ENCODE measurements around the gene TEX36. TPM values are rescaled to one million over a fixed set of nuclear protein-coding genes. Genes with fewer than 3 reads are reported as not detected.
"Not testable (repeated sequence)": the region's sequence is repeated elsewhere in the genome, so short reads cannot be mapped to it uniquely, and the experiment has no call there.

The TEX36 gene
- total RNA-seq, 1 donor from 2014 or later, result not detected

GRCh38 chr10:125692601-125693523 lies 9.9 kb upstream of the TEX36 start:
- no peak for DNase-seq (ENCODE audit: low read depth, low spot score)

DNA sequence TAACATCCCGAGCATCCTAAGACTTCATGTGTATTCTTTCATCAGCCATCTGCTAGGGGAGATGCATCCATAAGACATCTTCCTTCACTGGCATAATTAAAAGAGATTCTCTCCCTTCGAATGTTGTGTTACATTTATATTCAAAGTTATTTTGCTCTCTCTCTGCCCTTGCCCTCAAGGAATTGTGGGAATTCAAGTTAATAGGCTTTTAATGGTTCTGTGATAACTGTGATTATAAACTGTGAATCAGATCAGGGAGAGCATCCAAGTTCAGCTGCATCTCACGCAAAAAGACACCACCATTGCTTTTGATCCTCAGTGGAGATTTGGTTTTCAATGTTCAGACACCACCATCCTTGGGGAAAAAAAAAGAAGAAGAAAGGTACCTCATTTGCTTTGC lies 9.2 kb upstream of the TEX36 start:
- DNase-seq (ENCODE audit: low read depth, low spot score), result no peak

DNA sequence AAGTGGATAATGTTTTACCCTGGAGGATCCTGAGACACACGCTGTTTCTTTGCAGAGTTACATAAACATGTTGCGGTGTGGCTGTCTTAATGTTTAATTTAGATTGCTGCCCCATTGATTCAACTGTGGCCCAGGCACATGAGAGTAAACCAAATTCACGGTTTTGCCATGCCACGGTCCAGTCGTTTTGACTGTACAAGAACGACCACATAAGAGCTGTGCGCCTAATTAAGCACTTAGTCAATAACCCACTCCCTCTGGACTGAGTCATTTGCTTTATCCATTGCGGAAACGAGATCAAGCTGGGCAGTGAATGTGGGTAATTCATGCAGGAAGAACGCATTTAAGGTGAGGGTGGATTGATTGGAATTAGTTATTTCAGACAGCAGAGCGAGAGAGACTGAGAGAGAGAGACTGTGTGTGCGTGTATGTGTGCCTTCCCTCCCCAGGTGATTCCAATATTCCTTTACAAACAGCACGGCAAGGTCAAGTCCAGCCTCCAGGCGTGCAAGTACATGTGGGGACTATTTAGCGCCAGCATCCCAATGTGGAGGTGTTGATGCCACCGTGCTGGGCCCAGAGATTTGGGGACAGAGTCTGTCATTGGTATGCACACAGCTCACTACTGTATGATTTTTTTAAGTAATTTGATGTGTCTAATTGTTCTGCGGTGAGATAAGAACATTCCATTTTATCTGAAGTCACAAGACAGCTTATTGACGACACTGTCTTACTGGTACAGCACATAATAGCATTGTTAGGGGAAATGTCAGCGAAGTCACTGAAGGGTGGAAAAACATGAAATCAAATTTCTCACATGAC lies 8.4 kb upstream of the TEX36 start:
- DNase-seq (ENCODE audit: low read depth, low spot score), result no peak

DNA sequence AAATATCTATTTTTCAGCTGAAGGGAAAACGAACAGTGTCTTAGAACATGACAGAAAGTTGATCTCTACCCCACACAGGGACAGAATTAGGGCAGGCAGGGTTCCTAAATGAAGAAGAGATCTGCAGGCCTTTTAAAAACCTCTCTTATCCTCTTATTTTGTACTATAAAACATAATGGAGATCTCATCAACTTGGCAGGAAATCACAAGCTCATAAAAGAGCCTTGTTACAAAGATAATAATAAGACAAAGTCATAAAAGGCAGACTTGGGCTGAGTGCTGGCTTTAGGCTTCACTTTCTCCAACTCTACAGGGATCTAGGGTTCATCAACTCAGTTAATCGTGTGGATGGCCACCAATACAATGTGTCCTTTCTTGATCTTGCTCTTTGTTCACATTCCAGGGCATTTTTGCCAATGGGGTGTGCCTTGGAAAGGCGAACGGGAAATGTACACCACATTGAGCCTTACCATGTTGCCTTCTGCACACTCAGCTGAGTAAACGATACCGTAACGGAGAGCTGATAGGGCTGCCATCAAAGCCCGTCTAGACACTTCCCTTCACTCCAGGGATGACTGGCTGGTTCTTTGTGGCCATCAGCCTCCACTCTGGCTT lies 7.1 kb upstream of the TEX36 start:
- no peak for DNase-seq (ENCODE audit: low read depth, low spot score)

GRCh38 chr10:125687507-125688185 lies 4.7 kb upstream of the TEX36 start:
- no peak for DNase-seq (ENCODE audit: low read depth, low spot score)

DNA sequence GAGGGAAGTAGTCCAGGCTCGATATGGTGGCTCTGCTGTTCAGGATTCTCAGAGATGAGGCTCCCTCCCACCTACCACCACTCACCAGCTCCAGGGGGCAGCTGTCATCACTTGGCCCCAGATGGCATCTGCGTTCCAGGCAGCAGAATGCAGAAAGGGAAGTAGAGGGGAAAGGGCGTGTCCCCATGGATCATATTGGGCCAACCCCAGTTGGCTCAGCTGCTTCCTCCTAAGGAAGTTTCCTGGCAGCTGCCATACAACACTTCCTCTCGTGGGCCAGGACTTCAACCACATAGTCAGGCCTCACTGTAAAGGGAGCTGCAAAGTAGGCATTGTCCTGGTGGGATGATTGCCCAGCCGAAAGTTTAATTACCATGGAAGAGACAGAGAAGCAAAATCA lies 1.6 kb upstream of the TEX36 start:
- DNase-seq (ENCODE audit: low read depth, low spot score), result no peak

DNA sequence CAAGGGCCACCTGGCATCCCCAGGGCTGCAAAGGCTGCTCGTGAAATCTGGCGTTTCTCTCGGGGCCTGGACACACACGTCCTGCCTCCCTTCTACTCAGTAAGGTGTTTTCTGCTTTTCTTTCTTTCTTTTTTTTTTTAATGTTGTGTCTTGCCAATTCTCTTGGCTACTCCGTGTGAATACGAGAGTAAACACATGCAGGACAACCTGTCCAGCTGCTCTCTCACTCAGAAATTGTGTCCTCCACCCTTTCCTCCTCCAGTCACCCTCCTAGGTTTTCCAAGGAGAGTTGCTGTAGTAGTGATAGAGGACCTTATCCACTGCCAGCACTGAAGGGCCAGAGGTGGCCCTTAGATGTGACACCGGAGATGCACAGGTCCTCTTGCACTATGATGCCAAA lies 858 bp upstream of the TEX36 start:
- DNase-seq (ENCODE audit: low read depth, low spot score), result no peak

- DNase-seq (ENCODE audit: low read depth, low spot score), result no peak
These were observed 3.5 kb downstream of the TEX36 start for GRCh38 chr10:125679436-125679835.

- DNase-seq (ENCODE audit: low read depth, low spot score), result no peak
These were observed 10.1 kb downstream of the TEX36 start for GRCh38 chr10:125672884-125673283.

DNA sequence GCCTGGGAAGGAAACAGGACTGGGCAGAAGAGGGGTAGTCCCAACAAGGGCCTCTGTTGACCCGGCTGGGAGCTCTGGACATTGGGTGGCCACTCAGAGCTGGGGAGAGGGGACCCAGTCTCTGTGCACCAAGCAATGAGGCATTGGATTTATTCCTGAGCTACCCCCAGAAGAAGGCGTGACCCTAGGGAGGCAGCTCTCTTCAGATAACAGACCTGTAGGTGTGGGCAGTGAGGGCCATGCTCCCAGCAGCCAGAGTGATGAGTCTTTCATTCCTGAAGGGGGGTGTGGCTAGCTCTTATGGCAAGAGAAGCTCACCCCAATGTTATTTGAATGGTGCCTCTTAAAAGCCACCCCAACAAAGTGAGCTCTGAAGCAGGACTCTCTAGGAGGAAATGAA lies 20.4 kb downstream of the TEX36 start:
- no peak for DNase-seq (ENCODE audit: low read depth, low spot score)

DNA sequence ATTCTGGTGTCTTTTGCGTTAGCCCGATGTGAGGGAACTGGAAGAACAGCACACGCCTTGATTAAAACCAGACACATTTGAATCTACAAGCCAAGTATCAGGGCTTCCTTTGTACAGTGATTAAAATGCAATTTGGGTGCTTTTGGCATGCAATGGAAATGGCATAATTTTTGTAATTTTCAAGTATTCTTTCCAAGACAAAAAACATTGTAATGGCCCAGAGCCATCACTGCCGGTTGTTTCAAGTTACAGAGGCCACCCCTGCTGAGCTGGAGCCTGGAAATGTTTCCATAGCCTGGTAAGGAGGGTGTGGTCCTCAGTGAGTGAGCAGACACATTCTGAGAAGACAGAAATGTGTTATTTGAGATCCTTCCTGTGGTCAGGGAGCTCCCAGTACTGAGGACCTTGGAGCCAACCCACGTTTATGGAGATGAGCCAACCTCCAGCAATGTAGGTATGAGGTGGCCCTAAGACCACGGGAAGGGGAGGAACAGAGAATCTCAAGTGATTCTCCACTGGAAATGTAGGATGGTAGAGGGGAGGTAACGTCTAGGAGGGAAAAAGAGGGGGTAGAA lies 20.9 kb downstream of the TEX36 start:
- no peak for DNase-seq (ENCODE audit: low read depth, low spot score)

DNA sequence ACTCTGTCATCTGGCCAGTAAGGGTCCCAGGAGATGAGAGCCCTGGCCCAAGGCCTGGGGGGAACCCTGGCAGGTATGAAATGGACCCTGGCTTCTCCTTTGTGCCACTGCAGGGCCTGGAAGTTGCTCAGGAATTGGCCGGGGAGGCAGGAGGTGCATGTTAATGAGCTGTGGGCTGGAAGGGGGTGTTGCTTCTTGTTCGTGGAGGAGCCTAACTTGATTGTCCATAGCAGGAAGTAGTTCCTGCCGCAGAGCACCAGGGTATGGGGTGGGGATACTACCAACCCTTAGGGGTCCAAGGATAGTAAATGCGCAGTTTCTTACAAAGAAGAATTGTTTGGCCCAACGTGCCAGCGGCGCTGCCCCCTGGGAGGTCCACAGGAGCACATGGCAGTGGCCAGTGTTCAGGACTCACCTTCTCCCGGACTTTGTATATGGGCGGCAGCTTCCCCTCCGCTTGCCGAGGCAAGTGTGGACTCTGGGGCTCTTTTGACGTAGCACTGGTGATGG lies 21.5 kb downstream of the TEX36 start:
- no peak for DNase-seq (ENCODE audit: low read depth, low spot score)

GRCh38 chr10:125659071-125659470 lies 23.9 kb downstream of the TEX36 start:
- no peak for DNase-seq (ENCODE audit: low read depth, low spot score)

GRCh38 chr10:125656523-125656922 lies 26.4 kb downstream of the TEX36 start:
- DNase-seq (ENCODE audit: low read depth, low spot score), result no peak

GRCh38 chr10:125653113-125653512 lies 29.9 kb downstream of the TEX36 start:
- DNase-seq (ENCODE audit: low read depth, low spot score), result not testable (repeated sequence)

GRCh38 chr10:125646311-125646710 lies 36.7 kb downstream of the TEX36 start:
- DNase-seq (ENCODE audit: low read depth, low spot score), result no peak

DNA sequence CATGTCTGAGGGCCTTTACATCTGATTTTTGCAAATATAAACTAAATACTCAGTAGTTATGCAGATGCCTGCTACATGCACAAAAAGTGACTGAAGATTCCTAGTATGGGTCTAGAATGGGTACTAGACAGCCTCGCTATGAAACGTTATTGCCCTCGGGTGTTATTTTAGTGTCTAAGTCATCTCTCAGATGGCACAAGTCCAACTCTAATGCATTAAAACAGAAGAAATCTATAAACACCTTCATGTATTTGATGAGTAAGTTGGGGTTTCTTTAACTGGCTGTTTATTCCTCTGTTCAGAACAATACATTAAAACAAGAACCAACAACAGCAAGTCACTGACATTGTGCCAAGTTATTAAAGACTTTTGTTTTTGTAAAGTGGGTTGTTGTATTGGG lies 41.6 kb downstream of the TEX36 start:
- DNase-seq (ENCODE audit: low read depth, low spot score), result no peak

GRCh38 chr10:125640653-125641052 lies 42.3 kb downstream of the TEX36 start:
- no peak for DNase-seq (ENCODE audit: low read depth, low spot score)

GRCh38 chr10:125639846-125640245 lies 43.1 kb downstream of the TEX36 start:
- no peak for DNase-seq (ENCODE audit: low read depth, low spot score)

GRCh38 chr10:125638555-125638954 lies 44.4 kb downstream of the TEX36 start:
- DNase-seq (ENCODE audit: low read depth, low spot score), result no peak

DNA sequence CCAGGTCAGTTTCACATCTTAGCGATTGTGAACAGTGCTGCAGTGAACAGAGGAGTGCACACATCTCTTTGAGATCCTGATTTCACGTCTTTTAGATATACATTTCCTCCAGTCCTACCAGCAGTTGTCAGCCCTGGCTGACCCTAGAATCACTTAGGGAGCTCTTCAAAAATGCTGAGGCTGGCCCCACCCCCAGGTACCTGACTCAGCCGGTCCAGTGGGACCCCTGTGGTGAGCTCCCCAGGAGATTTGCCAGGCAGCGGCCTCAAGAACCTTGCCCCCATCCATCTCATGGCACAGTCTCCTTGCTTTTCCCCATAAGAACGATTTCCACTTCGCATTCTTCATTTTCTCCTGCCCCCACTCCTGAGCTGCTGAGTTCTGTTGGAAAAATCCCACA lies 45.5 kb downstream of the TEX36 start:
- DNase-seq (ENCODE audit: low read depth, low spot score), result no peak

All from pulmonary artery endothelial cell (primary cell).